Measurements from ENCODE around the gene IRAK2.

The IRAK2 gene

DNA sequence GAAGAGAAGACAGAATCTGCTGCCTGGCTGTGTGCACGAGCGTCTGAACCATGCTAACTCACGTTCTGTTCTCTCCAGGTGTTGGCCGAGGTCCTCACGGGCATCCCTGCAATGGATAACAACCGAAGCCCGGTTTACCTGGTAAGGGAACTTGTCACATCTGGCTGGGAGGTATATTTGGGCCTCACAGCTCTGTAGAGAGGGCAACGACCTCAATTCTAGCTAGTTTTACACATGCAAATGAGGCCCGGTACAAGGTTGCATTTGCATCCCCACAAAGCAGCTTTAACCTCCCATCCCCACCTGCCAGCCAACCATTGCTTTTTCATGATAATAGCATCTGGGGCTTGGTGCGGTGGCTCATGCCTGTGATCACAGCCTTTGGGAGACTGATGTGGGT, 61.6 kb downstream of the IRAK2 start:
- Histone ChIP-seq H3K79me2 (ENCODE audit: insufficient read depth, low read length) (no peaks in the 10 kb centered on the region), H3K4me3 (ENCODE audit: low read length, poor library complexity, severe bottlenecking) (no peak overlapping the region), H3K4me2 (ENCODE audit: low read depth, low read length, poor library complexity, severe bottlenecking) (no peak overlapping the region), H3K9me2 (replicated peaks; ENCODE audit: low read depth, low read length) (no peaks in the 10 kb centered on the region), H3K36me3 (ENCODE audit: insufficient read depth, low read length) (no peaks in the 10 kb centered on the region), H4K20me1 (ENCODE audit: insufficient read depth, low read length, poor library complexity, severe bottlenecking) (no peaks in the 10 kb centered on the region), H3K4me1 (ENCODE audit: insufficient read depth, low read length, poor library complexity, severe bottlenecking) (peaks cover 23% of the 10 kb centered on the region), H3K9ac (ENCODE audit: low read depth, low read length, poor library complexity, severe bottlenecking) (no peak overlapping the region), H3K9me3 (ENCODE audit: insufficient read depth, low read depth, low read length) (no peaks in the 10 kb centered on the region), H2AFZ (ENCODE audit: low read length) (no peak overlapping the region), H3K27me3 (ENCODE audit: insufficient read depth, low read length, poor library complexity, severe bottlenecking) (no peaks in the 10 kb centered on the region), H3F3A (ENCODE audit: low read depth) (peaks cover 9% of the 10 kb centered on the region; the same call in 1 of the 2 replicates)
- TF ChIP-seq, protein P1, sequence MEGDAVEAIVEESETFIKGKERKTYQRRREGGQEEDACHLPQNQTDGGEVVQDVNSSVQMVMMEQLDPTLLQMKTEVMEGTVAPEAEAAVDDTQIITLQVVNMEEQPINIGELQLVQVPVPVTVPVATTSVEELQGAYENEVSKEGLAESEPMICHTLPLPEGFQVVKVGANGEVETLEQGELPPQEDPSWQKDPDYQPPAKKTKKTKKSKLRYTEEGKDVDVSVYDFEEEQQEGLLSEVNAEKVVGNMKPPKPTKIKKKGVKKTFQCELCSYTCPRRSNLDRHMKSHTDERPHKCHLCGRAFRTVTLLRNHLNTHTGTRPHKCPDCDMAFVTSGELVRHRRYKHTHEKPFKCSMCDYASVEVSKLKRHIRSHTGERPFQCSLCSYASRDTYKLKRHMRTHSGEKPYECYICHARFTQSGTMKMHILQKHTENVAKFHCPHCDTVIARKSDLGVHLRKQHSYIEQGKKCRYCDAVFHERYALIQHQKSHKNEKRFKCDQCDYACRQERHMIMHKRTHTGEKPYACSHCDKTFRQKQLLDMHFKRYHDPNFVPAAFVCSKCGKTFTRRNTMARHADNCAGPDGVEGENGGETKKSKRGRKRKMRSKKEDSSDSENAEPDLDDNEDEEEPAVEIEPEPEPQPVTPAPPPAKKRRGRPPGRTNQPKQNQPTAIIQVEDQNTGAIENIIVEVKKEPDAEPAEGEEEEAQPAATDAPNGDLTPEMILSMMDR (conservative IDR thresholded peaks at IDR 0.05; ENCODE audit: low read length): no peak
- TF ChIP-seq EZH2phosphoT487 (IDR thresholded peaks at IDR 0.05; ENCODE audit: borderline replicate concordance): no peak

DNA sequence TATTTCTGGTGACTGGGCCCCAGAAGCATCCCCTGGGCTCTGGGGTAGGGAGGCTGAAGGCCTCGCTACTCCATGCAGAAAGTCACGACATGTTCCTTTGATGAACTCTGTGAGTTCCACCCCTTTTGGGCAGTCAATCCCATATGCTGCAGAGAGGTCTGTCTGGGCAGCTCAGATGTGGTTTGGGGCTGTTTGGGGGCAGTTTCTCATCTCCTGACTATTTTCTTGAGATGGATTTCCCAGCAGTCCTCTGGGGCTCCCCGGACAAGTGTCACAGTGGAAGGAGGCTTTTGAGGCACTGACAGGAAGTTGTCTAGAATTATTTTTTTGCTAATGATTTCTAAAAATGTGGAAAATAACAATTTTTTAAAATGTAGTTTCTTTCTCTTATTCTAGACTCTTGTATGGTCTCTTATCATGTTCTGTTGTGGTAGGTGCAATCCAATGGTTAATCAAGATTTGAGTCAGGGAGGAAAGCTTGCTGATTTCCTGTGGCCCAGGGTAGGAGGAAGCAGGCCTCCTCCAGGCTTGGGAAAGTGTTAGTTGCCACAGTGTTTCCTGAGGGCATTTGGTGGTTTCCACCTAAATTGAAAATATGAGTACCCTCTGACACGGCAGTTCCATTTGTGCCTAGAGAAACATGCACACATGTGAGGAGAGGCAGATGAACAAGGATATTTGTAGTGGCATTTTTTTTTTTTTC, 63.7 kb downstream of the IRAK2 start:
- Histone ChIP-seq H3K36me3 (ENCODE audit: insufficient read depth, low read length) (no peaks in the 10 kb centered on the region), H4K20me1 (ENCODE audit: insufficient read depth, low read length, poor library complexity, severe bottlenecking) (no peaks in the 10 kb centered on the region), H3K4me2 (ENCODE audit: low read depth, low read length, poor library complexity, severe bottlenecking) (peak overlapping the region; percentile 58), H3F3A (ENCODE audit: low read depth) (peaks cover 9% of the 10 kb centered on the region; the same call in 1 of the 2 replicates), H3K9me3 (ENCODE audit: insufficient read depth, low read depth, low read length) (no peaks in the 10 kb centered on the region), H3K27me3 (ENCODE audit: insufficient read depth, low read length, poor library complexity, severe bottlenecking) (no peaks in the 10 kb centered on the region), H3K4me3 (ENCODE audit: low read length, poor library complexity, severe bottlenecking) (peak overlapping the region; percentile 4), H2AFZ (ENCODE audit: low read length) (no peak overlapping the region), H3K9me2 (replicated peaks; ENCODE audit: low read depth, low read length) (no peaks in the 10 kb centered on the region), H3K9ac (ENCODE audit: low read depth, low read length, poor library complexity, severe bottlenecking) (peak overlapping the region; percentile 10), H3K4me1 (ENCODE audit: insufficient read depth, low read length, poor library complexity, severe bottlenecking) (peaks cover 21% of the 10 kb centered on the region), H3K79me2 (ENCODE audit: insufficient read depth, low read length) (no peaks in the 10 kb centered on the region)
- no peak for TF ChIP-seq EZH2phosphoT487 (IDR thresholded peaks at IDR 0.05; ENCODE audit: borderline replicate concordance)
- TF ChIP-seq, protein P1 (conservative IDR thresholded peaks at IDR 0.05; ENCODE audit: low read length): no peak

DNA sequence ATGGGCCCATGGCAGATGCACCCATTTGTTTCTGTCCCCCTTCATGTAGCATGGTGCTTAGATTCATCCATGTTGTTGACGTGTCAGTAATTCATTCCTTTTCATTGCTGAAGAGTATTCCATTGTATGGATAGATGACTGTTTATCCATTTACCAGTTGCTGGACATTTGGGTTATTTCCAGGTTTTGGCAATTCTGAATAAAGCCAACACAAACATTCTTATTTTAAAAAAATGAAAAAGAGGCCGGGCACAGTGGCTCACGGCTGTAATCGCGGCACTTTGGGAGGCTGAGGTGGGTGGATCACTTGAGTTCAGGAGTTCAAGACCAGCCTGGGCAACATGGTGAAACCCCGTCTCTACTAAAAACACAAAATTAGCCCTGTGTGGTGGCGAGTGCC, 64.9 kb downstream of the IRAK2 start:
- Histone ChIP-seq H4K20me1 (ENCODE audit: insufficient read depth, low read length, poor library complexity, severe bottlenecking) (no peaks in the 10 kb centered on the region), H3K9me3 (ENCODE audit: insufficient read depth, low read depth, low read length) (no peaks in the 10 kb centered on the region), H3K4me2 (ENCODE audit: low read depth, low read length, poor library complexity, severe bottlenecking) (no peak overlapping the region), H3K9me2 (replicated peaks; ENCODE audit: low read depth, low read length) (no peaks in the 10 kb centered on the region), H2AFZ (ENCODE audit: low read length) (no peak overlapping the region), H3K36me3 (ENCODE audit: insufficient read depth, low read length) (no peaks in the 10 kb centered on the region), H3K27me3 (ENCODE audit: insufficient read depth, low read length, poor library complexity, severe bottlenecking) (no peaks in the 10 kb centered on the region), H3F3A (ENCODE audit: low read depth) (peaks cover 9% of the 10 kb centered on the region; the same call in 1 of the 2 replicates), H3K4me1 (ENCODE audit: insufficient read depth, low read length, poor library complexity, severe bottlenecking) (peaks cover 15% of the 10 kb centered on the region), H3K9ac (ENCODE audit: low read depth, low read length, poor library complexity, severe bottlenecking) (no peak overlapping the region), H3K4me3 (ENCODE audit: low read length, poor library complexity, severe bottlenecking) (no peak overlapping the region), H3K79me2 (ENCODE audit: insufficient read depth, low read length) (no peaks in the 10 kb centered on the region)
- TF ChIP-seq, protein P1 (conservative IDR thresholded peaks at IDR 0.05; ENCODE audit: low read length): no peak
